H1 (cell line): ENCODE measurements around the gene OR10H5. TPM values are rescaled to one million over a fixed set of nuclear protein-coding genes. Genes with fewer than 3 reads are reported as not detected.

ENCODE experiments used
- CTCF ChIA-PET: fragments of 300-600 bp; sonication (Branson Sonifier 250); formaldehyde crosslinking; loops from one replicate; lab custom pipeline; 2021; ENCODE audit not compliant: partially characterized antibody; lab: Charles Lee
- POLR2A ChIA-PET: fragments of 300-600 bp; sonication (Branson Sonifier 250); formaldehyde crosslinking; loops from one replicate; lab custom pipeline; 2021; ENCODE audit warnings: inconsistent platforms; ENCODE audit not compliant: partially characterized antibody; lab: Charles Lee
- DNase-seq, 2 experiments: peaks; one replicate each; pipeline versions ENCODE4 v3.0.0 to v3.0.0-alpha.2; 2010 to 2022; ENCODE audit warnings: low spot score in 2 of 2, low read depth in 1 of 2, mixed read lengths in 1 of 2
- FAIRE-seq: peaks from 2 replicates; lab custom pipeline; 2011; peaks lifted over from hg19 to GRCh38; lab: Jason Lieb, UNC
- H2AFZ ChIP-seq: 2 replicates; pipeline ENCODE4 v1.8.1; 2012; ENCODE audit warnings: low read length, inconsistent platforms
- H2AK5ac ChIP-seq: 2 replicates; pipeline ENCODE4 v1.6.1; 2013; ENCODE audit warnings: low read depth, low read length
- H2BK120ac ChIP-seq: replicated peaks from 2 replicates; pipeline ENCODE3; 2013; ENCODE audit warnings: low read depth, low read length, inconsistent platforms
- H2BK12ac ChIP-seq: 2 replicates; pipeline ENCODE4 v1.6.1; 2013; ENCODE audit warnings: low read depth, low read length
- H2BK15ac ChIP-seq: 2 replicates; pipeline ENCODE4 v1.6.1; 2013; ENCODE audit warnings: low read length
- H2BK20ac ChIP-seq: 2 replicates; pipeline ENCODE4 v1.6.1; 2013; ENCODE audit warnings: low read length
- H2BK5ac ChIP-seq: 2 replicates; pipeline ENCODE4 v1.6.1; 2013; ENCODE audit warnings: low read depth, low read length
- H3K14ac ChIP-seq: 2 replicates; pipeline ENCODE4 v1.6.1; 2013; ENCODE audit warnings: inconsistent platforms; ENCODE audit not compliant: insufficient read length
- H3K18ac ChIP-seq: 2 replicates; pipeline ENCODE4 v1.6.1; 2013; ENCODE audit warnings: low read length; ENCODE audit errors: extremely low read depth
- H3K23ac ChIP-seq: 2 replicates; pipeline ENCODE4 v1.6.1; 2013; ENCODE audit warnings: inconsistent platforms; ENCODE audit not compliant: insufficient read length
- H3K23me2 ChIP-seq: 2 replicates; pipeline ENCODE4 v1.6.1; 2013; ENCODE audit warnings: low read depth, low read length
- H3K27ac ChIP-seq: 2 replicates; pipeline ENCODE4 v1.6.1; 2011; ENCODE audit warnings: low read depth, low read length, inconsistent platforms
- H3K27me3 ChIP-seq, 4 experiments: replicated peaks in 1 of 4; 1 replicate in 1 of 4; 2 replicates in 3 of 4; pipeline versions ENCODE4 v1.6.1 to v1.8.1; 2011 to 2013; ENCODE audit warnings: low read length in 3 of 4, mild to moderate bottlenecking in 3 of 4, inconsistent platforms in 2 of 4, mixed read lengths in 2 of 4, moderate library complexity in 1 of 4; ENCODE audit not compliant: control insufficient read depth in 3 of 4, insufficient read depth in 3 of 4; ENCODE audit errors: extremely low read depth in 1 of 4
- H3K36me3 ChIP-seq, 4 experiments: 2 replicates each; pipeline versions ENCODE4 v1.6.1 to v1.8.1; 2011 to 2013; ENCODE audit warnings: mild to moderate bottlenecking in 4 of 4, low read length in 3 of 4, moderate library complexity in 2 of 4, control low read depth in 1 of 4, inconsistent platforms in 1 of 4; ENCODE audit not compliant: insufficient read depth in 4 of 4, control insufficient read depth in 2 of 4
- H3K4ac ChIP-seq: replicated peaks from 2 replicates; pipeline ENCODE3; 2013; ENCODE audit warnings: low read length, low read depth, mixed read lengths, inconsistent platforms; ENCODE audit not compliant: insufficient read length
- H3K4me1 ChIP-seq, 4 experiments: replicated peaks in 1 of 4; 1 replicate in 1 of 4; 2 replicates in 3 of 4; pipeline versions ENCODE4 v1.6.1 to v1.8.1; 2011 to 2013; ENCODE audit warnings: low read length in 3 of 4, inconsistent platforms in 2 of 4, mixed read lengths in 1 of 4; ENCODE audit not compliant: insufficient read depth in 4 of 4, control insufficient read depth in 3 of 4
- H3K4me2 ChIP-seq, 2 experiments: 2 replicates each; pipeline versions ENCODE4 v1.6.1 to v1.8.1; 2011 to 2013; ENCODE audit warnings: low read depth in 2 of 2, low read length in 2 of 2, control low read depth in 1 of 2, inconsistent platforms in 1 of 2, mild to moderate bottlenecking in 1 of 2; ENCODE audit not compliant: insufficient read depth in 1 of 2
- H3K4me3 ChIP-seq, 4 experiments: fragments of 200-600, 300-600 bp in 1 of 4; sonication (generic), shearing (Covaris generic), sonication (Bioruptor Twin) in 1 of 4; 2 replicates each; pipeline versions ENCODE4 v1.5.1 to v1.8.1; 2011 to 2016; ENCODE audit warnings: low read length in 4 of 4, low read depth in 3 of 4, control low read depth in 2 of 4, inconsistent platforms in 2 of 4, mild to moderate bottlenecking in 2 of 4, mixed read lengths in 1 of 4, moderate library complexity in 1 of 4; ENCODE audit not compliant: insufficient read depth in 2 of 4; ENCODE audit errors: extremely low read depth in 1 of 4
- H3K56ac ChIP-seq: replicated peaks from 2 replicates; pipeline ENCODE3; 2013; ENCODE audit warnings: low read depth, mild to moderate bottlenecking, mixed read lengths, low read length, inconsistent platforms; ENCODE audit not compliant: insufficient read length
- H3K79me1 ChIP-seq: 2 replicates; pipeline ENCODE4 v1.6.1; 2013; ENCODE audit warnings: low read depth, low read length, control low read depth
- H3K79me2 ChIP-seq, 2 experiments: 2 replicates each; pipeline versions ENCODE4 v1.6.1 to v1.8.1; 2012 to 2013; ENCODE audit warnings: low read length in 2 of 2, mild to moderate bottlenecking in 2 of 2, inconsistent platforms in 1 of 2; ENCODE audit not compliant: insufficient read depth in 2 of 2, control insufficient read depth in 1 of 2
- H3K9ac ChIP-seq, 4 experiments: replicated peaks in 1 of 4; 1 replicate in 1 of 4; 2 replicates in 3 of 4; pipeline versions ENCODE4 v1.6.1 to v1.8.1; 2011 to 2013; ENCODE audit warnings: low read depth in 3 of 4, low read length in 3 of 4, control low read depth in 2 of 4, mild to moderate bottlenecking in 2 of 4, moderate library complexity in 2 of 4, inconsistent platforms in 1 of 4; ENCODE audit errors: extremely low read depth in 1 of 4
- H3K9me3 ChIP-seq, 2 experiments: 2 replicates each; pipeline versions ENCODE4 v1.6.1 to v1.8.1; 2012 to 2013; ENCODE audit warnings: mild to moderate bottlenecking in 2 of 2, moderate library complexity in 2 of 2, control low read depth in 1 of 2, inconsistent platforms in 1 of 2, low read depth in 1 of 2, low read length in 1 of 2, mixed read lengths in 1 of 2; ENCODE audit not compliant: insufficient read depth in 2 of 2
- H4K20me1 ChIP-seq, 2 experiments: replicated peaks in 1 of 2; 2 replicates each; pipeline versions ENCODE3 to v1.8.1; 2011 to 2013; ENCODE audit warnings: inconsistent platforms in 2 of 2, low read length in 2 of 2, mild to moderate bottlenecking in 1 of 2; ENCODE audit not compliant: insufficient read depth in 2 of 2, control insufficient read depth in 1 of 2
- H4K5ac ChIP-seq: 2 replicates; pipeline ENCODE4 v1.6.1; 2013; ENCODE audit warnings: low read length, low read depth, mixed read lengths, inconsistent platforms; ENCODE audit not compliant: insufficient read length
- H4K8ac ChIP-seq: 2 replicates; pipeline ENCODE4 v1.8.0; 2013; ENCODE audit warnings: mild to moderate bottlenecking, moderate library complexity, low read length, inconsistent platforms; ENCODE audit not compliant: insufficient read depth; ENCODE audit errors: extremely low read depth
- H4K91ac ChIP-seq: replicated peaks from 2 replicates; pipeline ENCODE3; 2013; ENCODE audit warnings: low read length, mixed read lengths, inconsistent platforms; ENCODE audit not compliant: insufficient read length
- CBX5 ChIP-seq: fragments of 300-800, 300-1000 bp; sonication (generic); IDR thresholded peaks from 2 replicates; pipeline ENCODE4 v1.7.1; 2016; ENCODE audit warnings: antibody characterized with exemption, low read length, low read depth
- HDAC2 ChIP-seq, 2 experiments: fragments of 300-600 bp in 1 of 2; sonication (generic) in 1 of 2; IDR thresholded peaks; 2 replicates each; pipeline ENCODE4 v1.6.1; 2011 to 2012; ENCODE audit warnings: low read depth in 2 of 2, low read length in 2 of 2, mild to moderate bottlenecking in 2 of 2, moderate library complexity in 2 of 2, borderline replicate concordance in 1 of 2, inconsistent platforms in 1 of 2
- HDAC6 ChIP-seq: IDR thresholded peaks from one replicate; pipeline ENCODE4 v1.7.1; 2012; ENCODE audit warnings: low read depth, mild to moderate bottlenecking, inconsistent platforms, low read length, moderate library complexity
- MAFK ChIP-seq: IDR thresholded peaks from 2 replicates; pipeline ENCODE4 v1.6.1; 2012; ENCODE audit warnings: low read depth, mild to moderate bottlenecking, improper control_type of control experiment, low read length
- RFX5 ChIP-seq: IDR thresholded peaks from 2 replicates; pipeline ENCODE4 v1.6.1; 2011; ENCODE audit warnings: low read depth, low read length, improper control_type of control experiment, borderline replicate concordance
- RNF2 ChIP-seq: fragments of 200-900, 300-1000 bp; sonication (generic); IDR thresholded peaks from 2 replicates; pipeline ENCODE4 v1.7.1; 2016; ENCODE audit warnings: borderline replicate concordance, low read depth, mild to moderate bottlenecking, antibody characterized with exemption, low read length; ENCODE audit not compliant: poor library complexity, severe bottlenecking; ENCODE audit errors: missing control alignments
- TBP ChIP-seq: IDR thresholded peaks from 2 replicates; pipeline ENCODE4 v1.6.1; 2011; ENCODE audit warnings: low read depth, low read length, improper control_type of control experiment
- WGBS, 2 experiments: shearing (Covaris generic) in 1 of 2; methylation state at CpG; one replicate each; pipeline versions ENCODE4 v1.1.6 to v1.1.7; 2013 to 2015; ENCODE audit warnings: low lambda C conversion rate in 2 of 2, mixed read lengths in 2 of 2, inconsistent platforms in 1 of 2, low coverage in 1 of 2, missing lambda C conversion rate in 1 of 2; ENCODE audit not compliant: insufficient replicate concordance in 2 of 2, insufficient coverage in 1 of 2, insufficient read length in 1 of 2; ENCODE audit errors: extremely low coverage in 1 of 2, missing lambda C conversion rate in 1 of 2; 5-methylcytosine and 5-hydroxymethylcytosine counted together
- polyA plus RNA-seq, 7 experiments: library from polyadenylated mRNA; depleted of rRNA in 3 of 7; stranded (reverse) in 5 of 7; unstranded in 2 of 7; fragments of >200 nt in 5 of 7; fragments of 200-250 nt in 2 of 7; gene quantifications; 1 replicate in 5 of 7; 2 replicates in 1 of 7; 4 replicates in 1 of 7; pipeline versions ENCODE4 v1.2.1 to v1.2.3, GENCODE V29; 2011 to 2013; ENCODE audit warnings: missing spikeins in 2 of 7, mixed read lengths in 2 of 7
- total RNA-seq: library from RNA; stranded (reverse); fragmentation: NEBNext Ultra II Directional; extraction: Animal tissue kit (Norgen Biotek cat#: 25700); gene quantifications from 2 replicates; pipeline ENCODE4 v1.2.1, GENCODE V29; 2021

OR10H5 gene
- total and polyA plus RNA-seq, 2 of the 8 experiments (the other 6 are each of a cell fraction or from before 2014, with no cell fraction given), result not detected

DNA sequence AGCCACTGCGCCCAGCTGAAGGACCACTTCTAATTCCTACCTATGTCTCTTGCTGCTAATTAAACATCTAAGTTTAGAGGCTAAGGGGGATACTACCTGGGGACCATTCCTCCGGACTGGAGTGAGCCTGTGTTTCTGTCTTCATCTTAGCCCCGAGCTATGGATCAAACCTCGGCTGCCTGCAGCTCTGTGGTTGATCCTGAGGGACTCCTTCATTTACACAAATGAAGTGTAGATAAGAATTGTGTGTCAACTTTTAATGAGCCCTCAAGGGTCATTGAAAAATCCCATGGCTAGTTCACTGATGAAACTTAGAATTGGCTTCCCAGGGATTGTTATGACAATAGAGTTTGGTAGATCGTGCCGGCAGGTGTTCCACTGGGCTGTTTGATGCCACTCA is 59.5 kb downstream of the OR10H5 start:
- H2BK120ac ChIP-seq, result no peak overlapping the region
- no peak overlapping the region for H2AK5ac ChIP-seq
- no peak overlapping the region for H3K4me3 ChIP-seq
- H3K9me3 ChIP-seq, result peaks cover 46 to 75% of the 10 kb centered on the region in 2 experiments
- no peaks in the 10 kb centered on the region for H3K79me1 ChIP-seq
- H3K27ac ChIP-seq, result no peak overlapping the region
- no peak overlapping the region for H3K56ac ChIP-seq
- H2BK12ac ChIP-seq, result no peak overlapping the region
- no peaks in the 10 kb centered on the region for H3K79me2 ChIP-seq
- no peak overlapping the region for H2BK15ac ChIP-seq
- no peaks in the 10 kb centered on the region for H3K23me2 ChIP-seq
- FAIRE-seq (no peak), DNase-seq (no peak)
- no peaks in the 10 kb centered on the region for H4K20me1 ChIP-seq
- H3K4ac ChIP-seq, result no peak overlapping the region
- H4K5ac ChIP-seq, result no peak overlapping the region
- WGBS, 2 experiments, result 81% methylated on average over 6 of the region's 6 CpGs; no CpG with 5 or more reads in 1 of the 2 experiments
- no peak overlapping the region for H2BK20ac ChIP-seq
- ChIA-PET CTCF (no interaction called here), POLR2A (no interaction called here)
- H3K4me2 ChIP-seq, result no peak overlapping the region
- H3K4me1 ChIP-seq, result no peaks in the 10 kb centered on the region
- no peak overlapping the region for H3K18ac ChIP-seq
- no peak overlapping the region for H3K9ac ChIP-seq
- no peaks in the 10 kb centered on the region; a peak in 1 of 8 replicates for H3K36me3 ChIP-seq
- no peak overlapping the region for H3K14ac ChIP-seq
- no peak overlapping the region for H4K91ac ChIP-seq
- H3K23ac ChIP-seq, result no peak overlapping the region
- H3K27me3 ChIP-seq, result no peaks in the 10 kb centered on the region
- no peak overlapping the region for H4K8ac ChIP-seq
- H2AFZ ChIP-seq, result no peak overlapping the region
- no peak overlapping the region for H2BK5ac ChIP-seq
- TF ChIP-seq CBX5 (no peak), RNF2 (no peak), MAFK (no peak), RFX5 (no peak), HDAC2 (IDR thresholded peaks at IDR 0.05; ENCODE audit: borderline replicate concordance in 1 of 2, low read depth in 2 of 2, low read length in 2 of 2) (no peak), TBP (no peak), HDAC6 (no peak)
